Hepatocyte (in vitro differentiated cells): ENCODE measurements around the gene TBC1D22B. TPM values are rescaled to one million over a fixed set of nuclear protein-coding genes. Genes with fewer than 3 reads are reported as not detected.

Source experiments
- DNase-seq: peaks from one replicate; pipeline ENCODE4 v3.0.0-alpha.2; 2016; ENCODE audit warnings: low spot score
- H2AFZ ChIP-seq: fragments of 200-600 bp; sonication (generic); 2 replicates; pipeline ENCODE4 v1.6.0; 2016; ENCODE audit warnings: antibody characterized with exemption, mild to moderate bottlenecking
- H3K27ac ChIP-seq: fragments of 200-600 bp; sonication (generic); 2 replicates; pipeline ENCODE4 v1.5.1; 2016; ENCODE audit warnings: mild to moderate bottlenecking
- H3K27me3 ChIP-seq: fragments of 200-600 bp; sonication (generic); 2 replicates; pipeline ENCODE4 v1.6.1; 2016
- H3K36me3 ChIP-seq: fragments of 200-600 bp; sonication (generic); replicated peaks from 2 replicates; pipeline ENCODE4 v1.5.1; 2016; ENCODE audit warnings: low read depth; ENCODE audit not compliant: insufficient read depth
- H3K4me1 ChIP-seq: fragments of 200-600 bp; sonication (generic); 2 replicates; pipeline ENCODE4 v1.5.1; 2016; ENCODE audit warnings: mild to moderate bottlenecking, moderate library complexity; ENCODE audit not compliant: insufficient read depth
- H3K4me2 ChIP-seq: fragments of 200-600 bp; sonication (generic); 2 replicates; pipeline ENCODE4 v1.6.0; 2016
- H3K4me3 ChIP-seq: fragments of 200-600 bp; sonication (generic); 2 replicates; pipeline ENCODE4 v1.5.1; 2016; ENCODE audit warnings: mild to moderate bottlenecking
- H3K79me2 ChIP-seq: fragments of 200-600 bp; sonication (generic); 2 replicates; pipeline ENCODE4 v1.6.0; 2017; ENCODE audit warnings: mild to moderate bottlenecking
- H3K9me2 ChIP-seq: fragments of 200-600 bp; sonication (generic); replicated peaks from 2 replicates; pipeline ENCODE4 v1.6.0; 2017; ENCODE audit warnings: mild to moderate bottlenecking; ENCODE audit not compliant: insufficient read depth
- H3K9me3 ChIP-seq: fragments of 200-600 bp; sonication (generic); 2 replicates; pipeline ENCODE4 v1.5.1; 2016; ENCODE audit warnings: low read depth, mild to moderate bottlenecking
- H4K20me1 ChIP-seq: fragments of 200-600 bp; sonication (generic); 2 replicates; pipeline ENCODE4 v1.6.0; 2016; ENCODE audit warnings: mild to moderate bottlenecking; ENCODE audit not compliant: insufficient read depth, poor library complexity, severe bottlenecking
- CTCF ChIP-seq: fragments of 200-600 bp; sonication (generic); IDR thresholded peaks from 2 replicates; pipeline ENCODE4 v1.5.1; 2016; ENCODE audit warnings: antibody characterized with exemption, mild to moderate bottlenecking; ENCODE audit not compliant: poor library complexity
- EZH2 ChIP-seq: fragments of 200-600 bp; sonication (generic); IDR thresholded peaks from 2 replicates; pipeline ENCODE4 v1.6.1; 2016; ENCODE audit warnings: antibody characterized with exemption, mild to moderate bottlenecking, borderline replicate concordance
- EZH2phosphoT487 ChIP-seq: fragments of 200-600 bp; sonication (generic); IDR thresholded peaks from one replicate; pipeline ENCODE4 v1.6.1; 2018; ENCODE audit warnings: antibody characterized with exemption, mild to moderate bottlenecking, low read depth, moderate library complexity; ENCODE audit not compliant: unreplicated experiment, severe bottlenecking
- WGBS: methylation state at CpG from one replicate; pipeline ENCODE4 v1.1.6; 2016; ENCODE audit warnings: low lambda C conversion rate; ENCODE audit errors: missing lambda C conversion rate; 5-methylcytosine and 5-hydroxymethylcytosine counted together
- polyA plus RNA-seq: library from polyadenylated mRNA; unstranded; fragments of >200 nt; fragmentation: Nextera tagmentation; extraction: Ambion mirVana; gene quantifications from 2 replicates; pipeline ENCODE4 v1.2.1, GENCODE V29; 2016
- total RNA-seq: library from RNA; depleted of rRNA; stranded (reverse); fragments of >200 nt; gene quantifications from 2 replicates; pipeline ENCODE4 v1.2.3, GENCODE V29; 2014

The TBC1D22B gene
- total and polyA plus RNA-seq, 2 experiments from 2014 or later, result 5.2 to 8.2 TPM

DNA sequence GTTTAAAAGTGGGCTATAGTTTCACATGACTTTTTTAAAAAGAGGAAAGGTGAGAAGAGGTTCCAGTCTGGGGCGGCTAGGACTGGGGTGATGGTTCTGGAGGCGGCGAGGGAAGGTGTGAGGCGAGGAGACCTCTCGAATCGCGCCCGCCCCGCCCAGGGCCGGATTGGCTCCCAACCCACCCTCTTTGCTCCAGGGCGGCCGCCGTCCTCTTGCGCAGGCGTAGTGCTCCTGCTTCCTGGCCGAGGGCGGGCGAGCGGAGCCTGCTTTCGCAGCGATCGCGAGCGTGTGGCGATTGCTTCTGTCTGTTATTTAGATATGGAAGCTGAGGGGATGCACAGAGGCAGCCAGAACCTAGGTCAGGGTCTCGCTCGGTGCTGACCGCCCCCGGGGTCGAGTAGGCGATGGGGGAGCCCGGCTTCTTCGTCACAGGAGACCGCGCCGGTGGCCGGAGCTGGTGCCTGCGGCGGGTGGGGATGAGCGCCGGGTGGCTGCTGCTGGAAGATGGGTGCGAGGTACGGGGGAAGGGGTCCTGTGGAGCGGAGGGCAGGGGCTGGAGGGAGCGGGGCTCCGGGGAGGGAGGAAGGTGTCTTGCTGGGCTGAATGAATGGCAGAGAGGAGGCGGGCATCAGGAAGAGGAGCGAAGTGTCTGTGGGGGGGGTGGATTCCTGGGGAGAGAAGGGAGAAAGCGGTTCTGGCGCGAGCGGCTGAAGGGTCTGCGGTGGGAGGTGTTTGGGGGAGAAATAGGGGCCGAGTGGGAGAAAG is 96.4 kb downstream of the TBC1D22B start, which contains the start of gene RNF8:
Gene RNF8, plus strand, starts transcription at position 223 of the 765 bp plus-strand sequence. Its CDS starts 182 bp downstream, at position 405.
- peaks cover 49% of the 10 kb centered on the region for H3K79me2 ChIP-seq
- H3K27ac ChIP-seq, result peak within 1 kb of the TSS; percentile 70
- peaks cover 5% of the 10 kb centered on the region for H3K4me1 ChIP-seq
- no peaks in the 10 kb centered on the region for H3K27me3 ChIP-seq
- H3K4me2 ChIP-seq, result peak within 1 kb of the TSS; percentile 74
- H3K4me3 ChIP-seq, result peak within 1 kb of the TSS; percentile 94
- H3K36me3 ChIP-seq, result no peaks in the 10 kb centered on the region
- TF ChIP-seq EZH2phosphoT487 (no peak), CTCF (no peak), EZH2 (no peak)
- H3K9me2 ChIP-seq, result no peaks in the 10 kb centered on the region
- no peaks in the 10 kb centered on the region for H3K9me3 ChIP-seq
- H4K20me1 ChIP-seq, result no peaks in the 10 kb centered on the region
- peak within 1 kb of the TSS; percentile 88 for H2AFZ ChIP-seq
- DNase-seq, result peak; percentile 94
- under 1% methylated on average over 43 of the region's 54 CpGs for WGBS

- TF ChIP-seq CTCF (no peak), EZH2 (no peak), EZH2phosphoT487 (no peak)
- Histone ChIP-seq H4K20me1 (no peaks in the 10 kb centered on the region), H3K9me2 (no peaks in the 10 kb centered on the region), H3K4me2 (peak overlapping the region; percentile 74), H3K27ac (peak overlapping the region; percentile 70), H3K79me2 (peaks cover 57% of the 10 kb centered on the region), H3K36me3 (no peaks in the 10 kb centered on the region), H3K9me3 (no peaks in the 10 kb centered on the region), H2AFZ (peak overlapping the region; percentile 88), H3K4me1 (peaks cover 5% of the 10 kb centered on the region), H3K27me3 (no peaks in the 10 kb centered on the region), H3K4me3 (peak overlapping the region; percentile 94)
- WGBS, result 4% methylated on average over 20 of the region's 44 CpGs
- DNase-seq, result peak; percentile 58
These were observed 97.2 kb downstream of the TBC1D22B start for GRCh38 chr6:37354526-37355384.

- Histone ChIP-seq H4K20me1 (no peaks in the 10 kb centered on the region), H3K9me3 (no peaks in the 10 kb centered on the region), H3K27ac (no peak overlapping the region), H2AFZ (no peak overlapping the region), H3K27me3 (no peaks in the 10 kb centered on the region), H3K4me1 (peaks cover 5% of the 10 kb centered on the region), H3K4me2 (no peak overlapping the region), H3K36me3 (no peaks in the 10 kb centered on the region), H3K79me2 (peaks cover 63% of the 10 kb centered on the region), H3K4me3 (no peak overlapping the region), H3K9me2 (no peaks in the 10 kb centered on the region)
- no peak for DNase-seq
- WGBS, result 30% methylated on average over 1 of the region's 1 CpG
- TF ChIP-seq EZH2phosphoT487 (no peak), EZH2 (no peak), CTCF (no peak)
These were observed 99.7 kb downstream of the TBC1D22B start for GRCh38 chr6:37357288-37357687.
